GM18858 (cell line): ENCODE measurements around the gene PRDX3.
"Not testable (repeated sequence)": the region's sequence is repeated elsewhere in the genome, so short reads cannot be mapped to it uniquely, and the experiment has no call there.

ENCODE experiments used
- ATAC-seq: cut with Tn5 transposase; IDR thresholded peaks from one replicate; pipeline ENCODE4 v1.9.1; 2021; ENCODE audit not compliant: unreplicated experiment

Gene PRDX3

GRCh38 chr10:119206603-119207365, 28.2 kb upstream of the PRDX3 start:
- peak; percentile 39 for ATAC-seq

- no peak for ATAC-seq
These were observed 27.4 kb upstream of the PRDX3 start for GRCh38 chr10:119205894-119206602.

- ATAC-seq: no peak
These were observed 24.4 kb upstream of the PRDX3 start for GRCh38 chr10:119203006-119203405.

GRCh38 chr10:119201233-119201632, 22.6 kb upstream of the PRDX3 start:
- no peak for ATAC-seq

GRCh38 chr10:119199231-119199992, 20.8 kb upstream of the PRDX3 start:
- ATAC-seq: no peak

- no peak for ATAC-seq
These were observed 19.8 kb upstream of the PRDX3 start for GRCh38 chr10:119198438-119198837.

- ATAC-seq: no peak
These were observed 19.3 kb upstream of the PRDX3 start for GRCh38 chr10:119197921-119198320.

GRCh38 chr10:119191881-119192280, 13.3 kb upstream of the PRDX3 start:
- no peak for ATAC-seq

- ATAC-seq: no peak
These were observed 12.6 kb upstream of the PRDX3 start for GRCh38 chr10:119190954-119191785.

- no peak for ATAC-seq
These were observed 11.7 kb upstream of the PRDX3 start for GRCh38 chr10:119190353-119190752.

- no peak for ATAC-seq
These were observed 11.2 kb upstream of the PRDX3 start for GRCh38 chr10:119189811-119190282.

- no peak for ATAC-seq
These were observed 5.2 kb upstream of the PRDX3 start for GRCh38 chr10:119183664-119184412.

GRCh38 chr10:119180850-119181400, 2.3 kb upstream of the PRDX3 start:
- not testable (repeated sequence) for ATAC-seq

GRCh38 chr10:119177708-119178371, 772 bp downstream of the PRDX3 start:
- ATAC-seq: no peak

GRCh38 chr10:119176166-119176565, 2.4 kb downstream of the PRDX3 start:
- ATAC-seq: no peak

GRCh38 chr10:119174109-119174508, 4.5 kb downstream of the PRDX3 start:
- no peak for ATAC-seq

- ATAC-seq: no peak
These were observed 11.6 kb downstream of the PRDX3 start for GRCh38 chr10:119167041-119167440.

- ATAC-seq: no peak
These were observed 12.0 kb downstream of the PRDX3 start for GRCh38 chr10:119166564-119166963.

- ATAC-seq: no peak
These were observed 12.5 kb downstream of the PRDX3 start for GRCh38 chr10:119166118-119166500.
